HL-60 (cell line): ENCODE measurements around the gene FBP1.
"Not testable (repeated sequence)": the region's sequence is repeated elsewhere in the genome, so short reads cannot be mapped to it uniquely, and the experiment has no call there.

ENCODE experiments used
- DNase-seq, 2 experiments: peaks; one replicate each; pipeline ENCODE4 v3.0.0-alpha.2; 2010 to 2020; ENCODE audit warnings: low read depth in 1 of 2, low spot score in 1 of 2
- H3K27ac ChIP-seq: fragments of 250-450 bp; sonication (Bioruptor Pico); replicated peaks from 2 replicates; pipeline ENCODE4 v1.5.1; 2020; ENCODE audit warnings: mild to moderate bottlenecking, moderate library complexity
- H3K27me3 ChIP-seq: fragments of 250-450 bp; sonication (Bioruptor Pico); 2 replicates; pipeline ENCODE4 v1.5.1; 2021; ENCODE audit warnings: mild to moderate bottlenecking, moderate library complexity; ENCODE audit not compliant: insufficient read depth, poor library complexity, severe bottlenecking
- H3K4me3 ChIP-seq: replicated peaks from 2 replicates; pipeline ENCODE4 v1.5.1; 2011; ENCODE audit warnings: mild to moderate bottlenecking, control low read depth, low read length; ENCODE audit not compliant: insufficient read depth
- CTCF ChIP-seq: IDR thresholded peaks from one replicate; pipeline ENCODE4 v1.5.1; 2011; ENCODE audit warnings: low read length, control low read depth, inconsistent platforms; ENCODE audit not compliant: insufficient read depth
- GABPA ChIP-seq: IDR thresholded peaks from 2 replicates; pipeline ENCODE4 v1.6.1; 2012; ENCODE audit warnings: low read depth
- POLR2AphosphoS5 ChIP-seq: IDR thresholded peaks from 2 replicates; pipeline ENCODE4 v1.6.1; 2012; ENCODE audit warnings: low read depth
- REST ChIP-seq: IDR thresholded peaks from 2 replicates; pipeline ENCODE4 v1.6.1; 2012; ENCODE audit warnings: low read depth; ENCODE audit not compliant: insufficient replicate concordance
- SPI1 ChIP-seq: IDR thresholded peaks from 2 replicates; pipeline ENCODE4 v1.6.1; 2012; ENCODE audit warnings: low read depth, mild to moderate bottlenecking, borderline replicate concordance

Gene FBP1

DNA sequence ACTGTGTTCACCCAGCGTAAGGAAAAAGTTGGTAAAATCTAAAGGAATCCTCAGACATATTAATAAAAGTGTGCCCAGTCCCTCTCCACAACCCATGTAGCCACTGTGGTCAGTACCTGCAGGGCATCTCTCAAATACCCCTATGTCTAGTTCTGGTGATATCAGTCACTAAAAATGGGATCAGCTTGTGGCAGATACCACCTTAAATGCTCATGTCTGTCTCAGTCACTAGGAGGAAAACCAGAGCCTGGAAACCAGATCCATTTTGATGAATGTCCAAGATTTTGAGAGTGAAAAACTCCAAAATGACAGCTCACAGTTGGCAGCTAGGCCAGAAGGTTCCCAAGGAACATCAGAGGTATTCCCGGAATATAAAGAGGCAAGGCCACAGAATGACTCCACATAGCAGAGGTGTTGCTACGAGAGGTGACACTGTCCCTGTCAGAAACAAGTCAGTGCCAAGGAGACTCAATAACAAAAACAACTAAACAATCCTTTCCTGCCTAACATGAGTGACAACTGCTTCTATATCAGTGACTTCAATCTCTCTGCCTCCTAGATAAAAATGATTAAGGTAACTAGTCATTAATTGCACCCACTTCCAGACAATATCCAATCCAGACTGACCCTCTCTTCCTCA, 70.9 kb downstream of the FBP1 start:
- no peak for TF ChIP-seq REST
- no peak for TF ChIP-seq CTCF
- no peak for TF ChIP-seq GABPA
- TF ChIP-seq POLR2AphosphoS5: no peak
- TF ChIP-seq SPI1: no peak
- no peak for DNase-seq

DNA sequence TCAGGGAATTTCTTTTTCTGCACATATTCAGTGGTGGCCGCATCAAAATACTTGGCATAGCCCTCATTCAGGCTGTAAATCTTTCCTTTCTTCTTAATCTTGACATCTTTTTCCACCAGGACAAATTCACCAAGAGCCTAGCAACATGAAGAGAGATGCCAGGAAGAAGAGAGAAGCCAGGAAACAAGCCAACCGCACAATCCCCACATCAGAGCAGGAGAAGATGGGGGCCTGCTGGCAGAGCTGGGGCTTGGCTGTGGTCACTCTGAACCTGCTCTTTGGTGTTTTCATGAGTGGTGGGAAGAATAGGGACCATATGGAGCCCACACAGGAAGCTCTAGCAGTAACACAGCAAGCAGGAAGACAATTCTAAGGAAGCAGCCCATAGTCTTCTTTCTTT, 72.0 kb downstream of the FBP1 start:
- no peak overlapping the region for H3K27ac ChIP-seq
- TF ChIP-seq REST (no peak), CTCF (no peak), POLR2AphosphoS5 (no peak), SPI1 (no peak), GABPA (no peak)
- no peaks in the 10 kb centered on the region for H3K27me3 ChIP-seq
- H3K4me3 ChIP-seq: no peak overlapping the region
- no peak for DNase-seq

More for the DNA sequence above, 70.9 kb downstream of the FBP1 start:
- no peak overlapping the region for H3K27ac ChIP-seq
- H3K4me3 ChIP-seq: no peak overlapping the region
- no peaks in the 10 kb centered on the region for H3K27me3 ChIP-seq

- Histone ChIP-seq H3K27me3 (no peaks in the 10 kb centered on the region), H3K27ac (no peak overlapping the region), H3K4me3 (no peak overlapping the region)
- TF ChIP-seq SPI1 (no peak), GABPA (no peak), POLR2AphosphoS5 (no peak), CTCF (no peak), REST (no peak)
- DNase-seq: no peak
These were observed 72.8 kb downstream of the FBP1 start for GRCh38 chr9:94566550-94566949.

GRCh38 chr9:94564279-94564678, 75.0 kb downstream of the FBP1 start:
- not testable (repeated sequence) for H3K27me3 ChIP-seq

More at GRCh38 chr9:94564279-94564678, 75.0 kb downstream of the FBP1 start:
- DNase-seq, H3K27ac ChIP-seq, H3K4me3 ChIP-seq: not testable (repeated sequence)
